HG03103 (cell line): ENCODE results near the gene LMNB1.

Experiments used
- ATAC-seq: cut with Tn5 transposase; IDR thresholded peaks from one replicate; pipeline ENCODE4 v1.9.1; 2021; ENCODE audit warnings: low read depth; ENCODE audit not compliant: unreplicated experiment

LMNB1 gene

DNA sequence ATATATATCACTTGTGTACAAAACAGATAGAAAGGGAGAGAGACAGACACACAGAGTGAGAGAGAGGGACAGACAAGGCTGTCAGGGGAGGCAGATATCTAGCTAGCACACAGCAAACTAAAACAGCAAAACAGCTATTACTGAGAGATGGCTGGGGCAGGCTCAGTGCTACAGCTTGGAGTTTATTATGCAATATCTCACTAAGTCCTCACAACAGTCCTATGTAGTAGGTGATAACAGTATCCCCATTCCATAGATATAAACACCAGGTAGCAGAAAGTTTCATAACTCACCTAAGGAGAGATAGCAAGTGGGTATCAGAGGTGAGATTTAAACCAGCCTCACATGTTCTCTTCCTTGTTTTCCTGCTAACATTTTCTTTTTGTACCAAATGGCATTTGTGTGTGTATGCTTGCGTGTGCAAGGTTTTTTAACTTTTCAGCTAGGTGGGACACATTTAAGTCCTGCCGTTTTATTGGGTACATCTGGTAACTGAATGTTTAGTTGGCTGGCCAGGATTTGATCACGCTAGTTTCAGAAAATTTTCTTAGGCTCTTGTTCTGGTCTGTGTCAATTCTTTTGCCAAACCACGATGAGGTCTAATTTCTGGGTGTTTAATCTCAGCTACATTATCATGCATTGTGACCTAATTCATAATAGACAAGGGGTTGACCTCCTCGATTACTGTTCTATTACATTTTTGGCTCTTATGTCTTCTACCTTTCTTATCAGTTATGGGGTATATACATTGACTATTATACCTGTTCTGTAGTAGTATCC lies 105.1 kb downstream of the LMNB1 start:
- ATAC-seq, result no peak

DNA sequence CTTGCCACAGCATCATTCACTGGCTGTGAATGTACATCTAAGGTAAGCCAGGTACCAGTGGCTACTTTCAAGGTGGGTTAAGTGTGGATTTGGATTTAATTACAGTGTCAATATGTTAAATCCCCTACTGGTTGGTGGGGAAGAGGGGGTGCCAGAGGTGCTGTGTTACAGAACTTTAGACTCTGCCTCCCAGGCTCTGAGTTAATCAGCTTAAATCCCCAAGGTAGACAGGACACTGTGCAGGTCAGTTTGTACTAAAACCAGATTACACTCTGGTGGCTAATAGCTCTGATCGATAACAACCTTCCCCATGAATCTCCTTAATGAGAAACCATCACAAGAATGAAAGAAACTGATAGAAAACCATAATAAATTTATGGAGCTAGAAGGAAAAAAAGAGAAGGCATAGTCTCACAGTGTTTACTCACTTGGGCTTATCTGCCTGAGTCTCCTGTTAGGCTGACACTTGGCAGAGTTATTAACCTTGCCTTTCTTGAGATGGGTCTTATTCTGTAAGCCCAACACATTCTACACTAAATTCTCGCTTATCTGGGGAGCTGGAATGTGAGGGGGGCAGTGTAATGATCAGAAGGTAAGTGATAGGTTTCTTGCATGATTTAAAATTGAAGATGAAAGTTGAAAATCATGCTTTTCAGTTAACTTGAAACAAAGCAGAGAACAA lies 106.8 kb downstream of the LMNB1 start:
- ATAC-seq, result no peak

DNA sequence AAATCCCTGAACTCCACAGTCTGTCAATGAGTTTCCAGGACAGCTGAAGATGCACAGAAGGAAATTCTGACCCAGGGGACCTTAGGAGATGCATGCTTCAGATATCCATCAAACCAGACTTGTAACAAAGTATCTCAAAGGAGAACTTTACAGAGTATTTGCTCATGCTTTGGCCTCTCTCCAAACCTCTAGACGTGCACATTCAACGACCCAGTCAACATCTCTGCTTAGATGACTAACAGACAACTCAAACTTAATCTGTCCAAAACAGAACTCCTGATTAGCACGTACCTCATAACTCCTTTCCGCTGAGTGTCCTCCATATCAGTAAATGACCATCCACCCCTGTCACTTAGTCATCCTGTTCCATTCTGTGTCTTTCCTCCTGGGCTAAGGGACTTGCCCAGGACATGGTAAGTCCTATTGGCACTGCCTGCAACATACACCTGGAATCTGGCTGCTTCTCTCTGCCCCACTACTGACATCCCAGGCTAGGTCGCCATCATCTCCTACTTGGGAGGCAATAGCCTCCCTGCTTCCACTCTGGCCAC lies 107.4 kb downstream of the LMNB1 start:
- ATAC-seq, result no peak
